Kidney tubule cell (primary cell): Measurements from ENCODE around the gene OR1D5.
"Not testable (repeated sequence)": the region's sequence is repeated elsewhere in the genome, so short reads cannot be mapped to it uniquely, and the experiment has no call there.

Experiments used
- DNase-seq: peaks from one replicate; pipeline ENCODE4 v3.0.0-alpha.2; 2018; ENCODE audit warnings: low spot score

OR1D5 gene

GRCh38 chr17:3063507-3063906, at the start of gene OR1D5:
Gene OR1D5 (minus strand): TSS chr17:3063607. CDS start chr17:3063607, 0 bp downstream.
- DNase-seq = not testable (repeated sequence)

- DNase-seq = no peak
These were observed 40.9 kb upstream of the OR1D5 start, which contains the start of gene OR1D2 for GRCh38 chr17:3104322-3104721. Gene OR1D2 (minus strand): TSS chr17:3104422. CDS start chr17:3092996, 11,426 bp downstream.

GRCh38 chr17:3073850-3074249, 10.4 kb upstream of the OR1D5 start:
- not testable (repeated sequence) for DNase-seq

GRCh38 chr17:3065192-3065591, 1.8 kb upstream of the OR1D5 start:
- DNase-seq = peak; percentile 14

- not testable (repeated sequence) for DNase-seq
These were observed 506 bp downstream of the OR1D5 start for GRCh38 chr17:3062824-3063377.

- not testable (repeated sequence) for DNase-seq
These were observed 8.5 kb downstream of the OR1D5 start for GRCh38 chr17:3054868-3055267.

- peak; percentile 64 for DNase-seq
These were observed 13.6 kb downstream of the OR1D5 start for GRCh38 chr17:3049705-3050295.

GRCh38 chr17:3048727-3049471, 14.5 kb downstream of the OR1D5 start:
- DNase-seq = peak; percentile 98

- DNase-seq = no peak
These were observed 16.7 kb downstream of the OR1D5 start for GRCh38 chr17:3046753-3047152.

GRCh38 chr17:3043737-3044365, 19.6 kb downstream of the OR1D5 start:
- DNase-seq = peak; percentile 20

GRCh38 chr17:3040882-3041281, 22.5 kb downstream of the OR1D5 start:
- no peak for DNase-seq

- no peak for DNase-seq
These were observed 23.7 kb downstream of the OR1D5 start for GRCh38 chr17:3039736-3040135.

- DNase-seq = peak; percentile 78
These were observed 24.5 kb downstream of the OR1D5 start for GRCh38 chr17:3038941-3039340.

GRCh38 chr17:3037259-3037658, 26.1 kb downstream of the OR1D5 start:
- DNase-seq = no peak

GRCh38 chr17:3036800-3037199, 26.6 kb downstream of the OR1D5 start:
- DNase-seq = no peak

GRCh38 chr17:3035968-3036280, 27.5 kb downstream of the OR1D5 start:
- no peak for DNase-seq

- DNase-seq = no peak
These were observed 28.0 kb downstream of the OR1D5 start for GRCh38 chr17:3035256-3035967.

GRCh38 chr17:3034578-3034920, 28.9 kb downstream of the OR1D5 start:
- no peak for DNase-seq

- no peak for DNase-seq
These were observed 29.4 kb downstream of the OR1D5 start for GRCh38 chr17:3033741-3034577.

GRCh38 chr17:3033248-3033640, 30.2 kb downstream of the OR1D5 start:
- DNase-seq = no peak
